HepG2 (cell line): ENCODE results near the gene ABHD12. TPM values are rescaled to one million over a fixed set of nuclear protein-coding genes. Genes with fewer than 3 reads are reported as not detected.
A peak's percentile ranks its signal among the peaks of the same experiment; 100 is the strongest.

Experiments used
- ATAC-seq: fragments of 200-7000 bp; cut with Tn5 transposase; 3 replicates; pipeline ENCODE4 v1.9.1; 2020; ENCODE audit warnings: mild to moderate bottlenecking, moderate library complexity
- BruUV-seq: library from RNA; stranded (reverse); fragments of 400-500 nt; replicated peaks from 2 replicates; lab custom pipeline; 2021; lab: Mats Ljungman, UMichigan
- CTCF ChIA-PET: fragments of 300-600 bp; formaldehyde crosslinking; extraction: SDS; loops from one replicate; lab custom pipeline; 2021; ENCODE audit warnings: low total read pairs, inconsistent platforms, low intra/inter-chr PET ratio; lab: Yijun Ruan, JAX
- POLR2A ChIA-PET: fragments of 350-600 bp; sonication (Branson Sonifier 250); formaldehyde crosslinking; loops from one replicate; lab custom pipeline; 2020; ENCODE audit warnings: antibody characterized with exemption, inconsistent platforms; lab: Yijun Ruan, JAX
- DNase-seq: peaks from one replicate; pipeline ENCODE4 v3.0.0-alpha.2; 2015; ENCODE audit warnings: low spot score
- FAIRE-seq: peaks from 3 replicates; lab custom pipeline; 2011; peaks lifted over from hg19 to GRCh38; lab: Jason Lieb, UNC
- H2AFZ ChIP-seq: one replicate; pipeline ENCODE4 v1.6.1; 2011; ENCODE audit warnings: low read length, inconsistent platforms
- H3K27ac ChIP-seq: fragments of 300-600 bp; 3 replicates; pipeline ENCODE4 v1.8.0; 2011; ENCODE audit warnings: mixed run types, mild to moderate bottlenecking, mixed read lengths, low read length, inconsistent platforms; ENCODE audit not compliant: insufficient read depth; ENCODE audit errors: extremely low read length
- H3K27me3 ChIP-seq, 2 experiments: fragments of 200-600 bp in 1 of 2; 2 replicates in 1 of 2; 3 replicates in 1 of 2; pipeline versions ENCODE4 v1.6.0 to v1.8.0; 2011; ENCODE audit warnings: low read length in 2 of 2, mild to moderate bottlenecking in 2 of 2, moderate library complexity in 2 of 2, inconsistent platforms in 1 of 2; ENCODE audit not compliant: insufficient read depth in 2 of 2, control insufficient read depth in 1 of 2
- H3K36me3 ChIP-seq, 2 experiments: fragments of 200-600 bp in 1 of 2; replicated peaks in 1 of 2; 2 replicates in 1 of 2; 3 replicates in 1 of 2; pipeline versions ENCODE4 v1.5.1 to v1.8.0; 2011; ENCODE audit warnings: low read length in 2 of 2, inconsistent platforms in 1 of 2; ENCODE audit not compliant: insufficient read depth in 2 of 2, control insufficient read depth in 1 of 2
- H3K4me1 ChIP-seq: 2 replicates; pipeline ENCODE4 v1.5.1; 2012; ENCODE audit warnings: low read length, inconsistent platforms; ENCODE audit not compliant: insufficient read depth
- H3K4me2 ChIP-seq: 2 replicates; pipeline ENCODE4 v1.6.0; 2011; ENCODE audit warnings: low read depth, low read length, inconsistent platforms
- H3K4me3 ChIP-seq, 3 experiments: fragments of 200-600 bp in 1 of 3; sonication (generic), shearing (Covaris generic) in 1 of 3; replicated peaks in 1 of 3; 2 replicates each; pipeline ENCODE4 v1.5.1; 2011 to 2016; ENCODE audit warnings: low read length in 3 of 3, inconsistent platforms in 2 of 3, low read depth in 2 of 3, mild to moderate bottlenecking in 2 of 3, control low read depth in 1 of 3, mixed read lengths in 1 of 3; ENCODE audit not compliant: insufficient read depth in 1 of 3
- H3K79me2 ChIP-seq: one replicate; pipeline ENCODE4 v1.6.1; 2011; ENCODE audit warnings: low read length, inconsistent platforms; ENCODE audit not compliant: insufficient read depth
- H3K9ac ChIP-seq: 2 replicates; pipeline ENCODE4 v1.6.0; 2011; ENCODE audit warnings: mild to moderate bottlenecking, low read depth, low read length, inconsistent platforms; ENCODE audit not compliant: insufficient read depth
- H3K9me3 ChIP-seq: 2 replicates; pipeline ENCODE4 v1.5.1; 2012; ENCODE audit warnings: mild to moderate bottlenecking, low read length
- H4K20me1 ChIP-seq: 2 replicates; pipeline ENCODE4 v1.6.0; 2011; ENCODE audit warnings: inconsistent platforms, mild to moderate bottlenecking, low read length, moderate library complexity; ENCODE audit not compliant: insufficient read depth
- AGO1 ChIP-seq: fragments of 200-400 bp; formaldehyde crosslinking; IDR thresholded peaks from 2 replicates; pipeline ENCODE4 v1.6.1; 2017; ENCODE audit warnings: mild to moderate bottlenecking, low read depth, low read length, moderate library complexity; ENCODE audit not compliant: poor library complexity, severe bottlenecking
- AGO2 ChIP-seq: fragments of 200-400 bp; formaldehyde crosslinking; optimal IDR thresholded peaks from 2 replicates; pipeline ENCODE3; 2017; ENCODE audit warnings: mild to moderate bottlenecking, low read depth, low read length, moderate library complexity
- BHLHE40 ChIP-seq: IDR thresholded peaks from 2 replicates; pipeline ENCODE4 v1.6.1; 2011; ENCODE audit warnings: low read length, improper control_type of control experiment
- EED ChIP-seq: sonication (generic); formaldehyde crosslinking; IDR thresholded peaks from 2 replicates; pipeline ENCODE4 v1.5.0; 2020; ENCODE audit warnings: mild to moderate bottlenecking, missing genetic modification reagents
- HNRNPH1 ChIP-seq: fragments of 200-400 bp; formaldehyde crosslinking; optimal IDR thresholded peaks from 2 replicates; pipeline ENCODE3; 2017; ENCODE audit warnings: mild to moderate bottlenecking, low read depth, low read length
- KLF11 ChIP-seq: IDR thresholded peaks from 2 replicates; pipeline ENCODE4 v1.6.1; 2016; ENCODE audit warnings: missing compliant biosample characterization
- NFKB2 ChIP-seq: sonication (generic); formaldehyde crosslinking; IDR thresholded peaks from 2 replicates; pipeline ENCODE4 v1.4.0; 2020; ENCODE audit warnings: missing genetic modification reagents, borderline replicate concordance
- SUZ12 ChIP-seq: fragments of 150-350 bp; IDR thresholded peaks from 2 replicates; pipeline ENCODE4 v1.6.1; 2014; ENCODE audit warnings: low read depth, low read length
- ZNF232 ChIP-seq: sonication (generic); formaldehyde crosslinking; IDR thresholded peaks from 2 replicates; pipeline ENCODE4 v1.4.0; 2020; ENCODE audit warnings: missing genetic modification reagents, borderline replicate concordance
- WGBS: methylation state at CpG from one replicate; pipeline ENCODE4 v1.1.6; 2017; ENCODE audit warnings: low lambda C conversion rate; 5-methylcytosine and 5-hydroxymethylcytosine counted together
- in situ Hi-C: cut with HindIII; loops from 2 replicates; pipeline ENCODE4 v1.10.0; 2017; ENCODE audit warnings: low pct_unique_long_range_greater_than_20kb; ENCODE audit not compliant: extremely low pct_ligation_motif_present
- intact Hi-C: fragments of 100-400 bp; cut with micrococcal nuclease; formaldehyde crosslinking; loops from one replicate; pipeline ENCODE4 v1.10.0; 2022; ENCODE audit not compliant: unreplicated experiment
- polyA plus RNA-seq, 8 experiments: library from polyadenylated mRNA; depleted of rRNA in 3 of 8; stranded (reverse) in 7 of 8; unstranded in 1 of 8; fragments of >200 nt; fragmentation: Illumina TruSeq in 4 of 8; extraction: Trizol in 4 of 8; gene quantifications; 2 replicates each; pipeline versions ENCODE4 v1.2.1 to v1.2.3, GENCODE V29; 2011 to 2016; ENCODE audit warnings: low read depth in 4 of 8, missing spikeins in 1 of 8, mixed read lengths in 1 of 8; ENCODE audit not compliant: insufficient read depth in 1 of 8
- total RNA-seq, 5 experiments: library from RNA; depleted of rRNA; stranded (reverse); fragments of >200 nt; fragmentation: Illumina TruSeq; extraction: Trizol; gene quantifications; 2 replicates each; pipeline ENCODE4 v1.2.3, GENCODE V29; 2016; ENCODE audit warnings: low read depth in 1 of 5
- TF ChIP-seq, protein P1 (sequence below): sonication (generic); formaldehyde crosslinking; IDR thresholded peaks from 2 replicates; pipeline ENCODE4 v1.5.0; 2020; ENCODE audit warnings: mild to moderate bottlenecking, missing genetic modification reagents, borderline replicate concordance
- TF ChIP-seq, protein P2 (sequence below): sonication (generic); formaldehyde crosslinking; IDR thresholded peaks from 2 replicates; pipeline ENCODE4 v1.5.0; 2020; ENCODE audit warnings: mild to moderate bottlenecking, missing genetic modification reagents, borderline replicate concordance
- TF ChIP-seq, protein P3 (sequence below): sonication (generic); formaldehyde crosslinking; IDR thresholded peaks from 2 replicates; pipeline ENCODE4 v1.9.0; 2022; ENCODE audit warnings: low read depth, missing genetic modification reagents

Gene ABHD12
- total and polyA plus RNA-seq, 2 of the 13 experiments (the other 11 are each of a cell fraction or from before 2014, with no cell fraction given): 23.5 to 72.1 TPM

DNA sequence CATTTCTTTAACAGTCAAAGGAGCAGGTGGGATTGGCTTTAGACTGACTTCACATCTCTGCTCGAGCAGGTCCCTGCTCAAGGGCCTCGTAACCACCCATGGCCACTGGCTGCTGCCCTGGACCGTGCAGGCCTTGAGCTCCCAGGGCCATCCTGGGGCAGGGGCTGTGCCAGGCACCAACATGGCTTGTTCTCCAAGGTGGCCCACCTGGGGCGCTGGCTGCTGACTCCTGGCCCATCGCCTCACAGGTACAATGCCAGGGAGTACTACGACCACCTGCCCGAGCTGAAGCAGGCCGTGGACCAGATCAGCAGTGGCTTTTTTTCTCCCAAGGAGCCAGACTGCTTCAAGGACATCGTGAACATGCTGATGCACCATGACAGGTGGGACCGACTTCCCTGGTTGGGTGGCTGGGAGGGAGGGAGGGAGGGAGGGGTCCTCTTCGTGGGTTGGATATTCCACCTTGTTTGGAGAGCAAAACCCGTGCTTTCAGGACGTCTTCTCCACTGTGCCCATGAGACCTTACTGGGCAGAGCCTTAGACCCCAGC, 96.7 kb downstream of the ABHD12 start (continued):
- TF ChIP-seq, protein P1, sequence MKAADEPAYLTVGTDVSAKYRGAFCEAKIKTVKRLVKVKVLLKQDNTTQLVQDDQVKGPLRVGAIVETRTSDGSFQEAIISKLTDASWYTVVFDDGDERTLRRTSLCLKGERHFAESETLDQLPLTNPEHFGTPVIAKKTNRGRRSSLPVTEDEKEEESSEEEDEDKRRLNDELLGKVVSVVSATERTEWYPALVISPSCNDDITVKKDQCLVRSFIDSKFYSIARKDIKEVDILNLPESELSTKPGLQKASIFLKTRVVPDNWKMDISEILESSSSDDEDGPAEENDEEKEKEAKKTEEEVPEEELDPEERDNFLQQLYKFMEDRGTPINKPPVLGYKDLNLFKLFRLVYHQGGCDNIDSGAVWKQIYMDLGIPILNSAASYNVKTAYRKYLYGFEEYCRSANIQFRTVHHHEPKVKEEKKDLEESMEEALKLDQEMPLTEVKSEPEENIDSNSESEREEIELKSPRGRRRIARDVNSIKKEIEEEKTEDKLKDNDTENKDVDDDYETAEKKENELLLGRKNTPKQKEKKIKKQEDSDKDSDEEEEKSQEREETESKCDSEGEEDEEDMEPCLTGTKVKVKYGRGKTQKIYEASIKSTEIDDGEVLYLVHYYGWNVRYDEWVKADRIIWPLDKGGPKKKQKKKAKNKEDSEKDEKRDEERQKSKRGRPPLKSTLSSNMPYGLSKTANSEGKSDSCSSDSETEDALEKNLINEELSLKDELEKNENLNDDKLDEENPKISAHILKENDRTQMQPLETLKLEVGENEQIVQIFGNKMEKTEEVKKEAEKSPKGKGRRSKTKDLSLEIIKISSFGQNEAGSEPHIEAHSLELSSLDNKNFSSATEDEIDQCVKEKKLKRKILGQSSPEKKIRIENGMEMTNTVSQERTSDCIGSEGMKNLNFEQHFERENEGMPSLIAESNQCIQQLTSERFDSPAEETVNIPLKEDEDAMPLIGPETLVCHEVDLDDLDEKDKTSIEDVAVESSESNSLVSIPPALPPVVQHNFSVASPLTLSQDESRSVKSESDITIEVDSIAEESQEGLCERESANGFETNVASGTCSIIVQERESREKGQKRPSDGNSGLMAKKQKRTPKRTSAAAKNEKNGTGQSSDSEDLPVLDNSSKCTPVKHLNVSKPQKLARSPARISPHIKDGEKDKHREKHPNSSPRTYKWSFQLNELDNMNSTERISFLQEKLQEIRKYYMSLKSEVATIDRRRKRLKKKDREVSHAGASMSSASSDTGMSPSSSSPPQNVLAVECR (CRISPR knock-in tag): no peak
- TF ChIP-seq HNRNPH1 (no peak), AGO1 (no peak), NFKB2 (0 out of 2 replicates have a peak, but pooled peaks have one; percentile 15), ZNF232 (CRISPR knock-in tag) (no peak)

DNA sequence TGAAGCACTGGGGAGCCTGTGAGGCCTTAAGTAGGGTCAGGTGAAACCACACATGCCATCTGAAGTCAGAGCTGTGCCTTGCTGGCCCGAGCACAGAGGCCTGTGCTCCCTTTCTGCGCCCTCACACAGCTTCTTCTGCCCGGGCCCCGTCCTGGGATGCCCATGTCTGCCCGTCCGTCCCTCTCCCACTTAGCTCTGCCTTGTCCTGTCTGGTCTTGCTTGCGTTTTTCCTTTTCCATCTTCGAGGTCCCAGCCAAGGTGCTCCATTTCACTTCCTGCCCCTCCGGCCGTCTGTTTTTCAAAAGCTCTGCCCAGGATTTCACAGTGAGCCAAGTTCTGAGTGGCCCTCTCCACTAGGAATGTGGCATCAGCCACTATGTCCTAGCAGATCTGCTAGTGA, 97.1 kb downstream of the ABHD12 start:
- H3K4me1 ChIP-seq: 0 out of 2 replicates have a peak, but pooled peaks cover 5% of the 10 kb centered on the region
- ChIA-PET CTCF (interaction anchor here (6.9 kb wide), 1 partner anchor 105 kb away, joined by 157 read pairs; no protein-coding TSS in a partner anchor), POLR2A (interaction anchor here (1.7 kb wide), 1 partner anchor 105 kb away, joined by 8 read pairs; no protein-coding TSS in a partner anchor)
- DNase-seq: no peak
- H3K9me3 ChIP-seq: no peaks in the 10 kb centered on the region
- in situ Hi-C loops: loop anchor here (10.0 kb wide), 1 partner anchor 299 kb away; the partner anchor contains the start of gene APMAP
- FAIRE-seq: no peak
- ATAC-seq: no peak
- intact Hi-C loops: loop anchor here (5.0 to 10.0 kb wide), 2 partner anchors 101 to 301 kb away; partner anchors contain the start of genes ABHD12 and APMAP
- no TSS peak for BruUV-seq
- H3K9ac ChIP-seq: no peak overlapping the region
- H3K4me2 ChIP-seq: no peak overlapping the region
- no peak overlapping the region for H3K27ac ChIP-seq
- no peaks in the 10 kb centered on the region for H3K79me2 ChIP-seq
- no peak overlapping the region for H3K4me3 ChIP-seq
- H3K36me3 ChIP-seq: peaks cover 20 to 30% of the 10 kb centered on the region in 2 experiments
- H2AFZ ChIP-seq: no peak overlapping the region
- 85% methylated on average over 10 of the region's 10 CpGs for WGBS
- no peaks in the 10 kb centered on the region for H4K20me1 ChIP-seq
- no peaks in the 10 kb centered on the region for H3K27me3 ChIP-seq
- TF ChIP-seq EED (CRISPR knock-in tag) (0 out of 2 replicates have a peak, but pooled peaks have one; percentile 7), AGO2 (peak; percentile 29), SUZ12 (no peak), KLF11 (CRISPR knock-in tag) (no peak), BHLHE40 (no peak)
- TF ChIP-seq, protein P2, sequence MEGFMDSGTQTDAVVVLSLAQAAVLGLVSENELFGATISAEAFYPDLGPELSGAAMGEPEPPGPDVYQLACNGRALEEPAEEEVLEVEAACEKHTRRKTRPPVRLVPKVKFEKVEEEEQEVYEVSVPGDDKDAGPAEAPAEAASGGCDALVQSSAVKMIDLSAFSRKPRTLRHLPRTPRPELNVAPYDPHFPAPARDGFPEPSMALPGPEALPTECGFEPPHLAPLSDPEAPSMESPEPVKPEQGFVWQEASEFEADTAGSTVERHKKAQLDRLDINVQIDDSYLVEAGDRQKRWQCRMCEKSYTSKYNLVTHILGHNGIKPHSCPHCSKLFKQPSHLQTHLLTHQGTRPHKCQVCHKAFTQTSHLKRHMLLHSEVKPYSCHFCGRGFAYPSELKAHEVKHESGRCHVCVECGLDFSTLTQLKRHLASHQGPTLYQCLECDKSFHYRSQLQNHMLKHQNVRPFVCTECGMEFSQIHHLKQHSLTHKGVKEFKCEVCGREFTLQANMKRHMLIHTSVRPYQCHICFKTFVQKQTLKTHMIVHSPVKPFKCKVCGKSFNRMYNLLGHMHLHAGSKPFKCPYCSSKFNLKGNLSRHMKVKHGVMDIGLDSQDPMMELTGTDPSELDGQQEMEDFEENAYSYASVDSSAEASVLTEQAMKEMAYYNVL (CRISPR knock-in tag): no peak
- TF ChIP-seq, protein P3, sequence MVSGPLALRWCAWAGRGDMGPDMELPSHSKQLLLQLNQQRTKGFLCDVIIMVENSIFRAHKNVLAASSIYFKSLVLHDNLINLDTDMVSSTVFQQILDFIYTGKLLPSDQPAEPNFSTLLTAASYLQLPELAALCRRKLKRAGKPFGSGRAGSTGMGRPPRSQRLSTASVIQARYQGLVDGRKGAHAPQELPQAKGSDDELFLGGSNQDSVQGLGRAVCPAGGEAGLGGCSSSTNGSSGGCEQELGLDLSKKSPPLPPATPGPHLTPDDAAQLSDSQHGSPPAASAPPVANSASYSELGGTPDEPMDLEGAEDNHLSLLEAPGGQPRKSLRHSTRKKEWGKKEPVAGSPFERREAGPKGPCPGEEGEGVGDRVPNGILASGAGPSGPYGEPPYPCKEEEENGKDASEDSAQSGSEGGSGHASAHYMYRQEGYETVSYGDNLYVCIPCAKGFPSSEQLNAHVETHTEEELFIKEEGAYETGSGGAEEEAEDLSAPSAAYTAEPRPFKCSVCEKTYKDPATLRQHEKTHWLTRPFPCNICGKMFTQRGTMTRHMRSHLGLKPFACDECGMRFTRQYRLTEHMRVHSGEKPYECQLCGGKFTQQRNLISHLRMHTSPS (CRISPR knock-in tag): no peak
